ENCODE data around the gene NUP214. TPM values are rescaled to one million over a fixed set of nuclear protein-coding genes. Genes with fewer than 3 reads are reported as not detected.
"Not testable (repeated sequence)": the region's sequence is repeated elsewhere in the genome, so short reads cannot be mapped to it uniquely, and the experiment has no call there.

The NUP214 gene
- total RNA-seq, 4 donors from 2014 or later, result 27.4 to 78.3 (median 47.4) TPM

DNA sequence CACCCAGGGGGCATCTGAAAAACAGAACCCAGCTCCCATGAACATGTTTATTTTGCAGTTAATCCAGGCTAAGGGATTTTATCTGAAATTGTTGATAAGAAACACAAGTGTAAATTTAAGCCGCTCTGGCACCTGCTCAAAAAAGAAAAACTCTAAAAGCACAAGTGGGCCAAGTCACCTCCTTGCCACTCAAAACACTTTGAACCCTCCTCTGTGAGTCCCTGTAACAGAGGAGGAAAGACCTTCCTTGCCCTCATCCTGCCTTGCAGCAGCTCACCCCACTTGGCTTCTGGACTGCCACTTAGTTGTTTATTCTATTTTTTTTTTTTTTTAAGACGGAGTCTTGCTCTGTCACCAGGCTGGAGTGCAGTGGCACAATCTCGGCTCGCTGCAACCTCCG is 111.4 kb downstream of the NUP214 start:
- ATAC-seq (ENCODE audit: low FRiP score) (no peak), DNase-seq (ENCODE audit: low spot score) (no peak)
- no peak for TF ChIP-seq CTCF (IDR thresholded peaks at IDR 0.05)

DNA sequence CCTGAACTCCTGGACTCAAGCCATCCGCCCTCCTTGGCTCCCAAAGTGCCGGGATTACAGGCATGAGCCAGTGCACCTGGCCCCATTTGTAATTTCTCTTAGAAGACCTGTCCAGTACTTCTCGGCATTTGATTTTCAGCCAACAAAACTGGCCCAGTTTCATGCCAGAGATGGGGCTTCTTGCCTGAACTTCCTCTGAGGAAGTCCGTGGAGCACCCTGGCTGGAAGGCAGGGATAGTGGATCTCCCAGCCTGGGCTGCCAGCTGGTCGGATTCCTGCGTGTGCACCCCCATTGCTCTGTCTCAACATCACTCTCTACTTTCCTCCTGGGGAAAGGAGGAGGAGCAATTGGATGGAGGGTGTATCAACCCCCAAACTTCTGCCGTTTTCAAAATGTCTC is 111.9 kb downstream of the NUP214 start:
- no peak for ATAC-seq (ENCODE audit: low FRiP score)
- DNase-seq (ENCODE audit: low spot score), result no peak
- no peak for TF ChIP-seq CTCF (IDR thresholded peaks at IDR 0.05)

DNA sequence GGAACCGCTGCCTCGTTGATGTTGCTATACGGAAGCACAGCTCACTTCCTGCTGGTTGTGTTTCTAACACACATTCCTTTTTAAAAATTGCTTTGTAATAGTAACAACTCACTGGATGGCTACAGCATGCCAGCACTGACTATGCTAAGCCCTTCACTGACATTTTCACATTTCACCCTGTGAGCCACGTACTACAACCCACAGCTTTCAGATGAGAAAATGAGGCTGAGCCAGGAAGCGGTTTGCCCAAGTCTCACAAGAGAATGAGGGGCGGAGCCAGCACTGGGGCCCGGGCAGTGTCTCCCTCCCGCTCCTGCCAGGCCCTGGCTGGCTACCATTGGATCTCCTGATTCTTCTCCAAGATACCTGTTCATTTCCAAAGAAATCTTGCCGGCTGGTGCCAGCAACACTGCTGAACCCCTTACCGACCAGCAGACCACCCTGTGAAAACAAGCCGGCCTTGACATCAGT is 112.6 kb downstream of the NUP214 start:
- peak; percentile 71 for ATAC-seq (ENCODE audit: low FRiP score)
- no peak for DNase-seq (ENCODE audit: low spot score)
- TF ChIP-seq CTCF (IDR thresholded peaks at IDR 0.05), result no peak

DNA sequence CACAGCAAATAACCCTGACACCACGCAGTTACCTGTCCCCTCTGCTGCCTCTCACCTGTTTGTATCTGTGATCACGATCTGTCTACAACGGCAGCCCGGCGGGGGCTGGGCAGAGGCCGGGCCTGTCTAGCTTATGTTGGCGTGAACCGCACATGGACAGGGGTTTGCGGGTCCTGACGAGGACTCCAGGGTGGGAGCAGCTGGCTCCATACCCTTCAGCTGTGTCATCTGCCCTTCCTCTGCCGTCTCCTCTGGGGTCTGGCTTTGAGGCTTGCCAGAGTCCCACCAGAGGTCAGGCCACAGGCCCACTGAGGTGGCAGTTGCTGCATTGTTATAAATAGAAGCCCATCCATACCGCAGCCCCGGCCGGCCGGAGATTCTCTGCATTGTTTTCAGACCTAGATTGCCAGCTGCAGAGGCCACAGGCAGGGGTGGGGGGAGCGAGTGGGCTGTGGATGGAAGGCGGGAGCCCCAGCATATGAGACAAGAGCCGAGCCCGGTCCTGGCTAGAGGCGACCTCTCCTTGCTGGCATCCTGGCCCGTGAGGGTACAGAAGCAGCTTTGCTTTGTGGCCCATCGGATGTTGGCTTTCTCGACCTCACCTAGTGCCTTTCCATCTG is 113.1 kb downstream of the NUP214 start:
- DNase-seq (ENCODE audit: low spot score) (no peak), ATAC-seq (ENCODE audit: low FRiP score) (peak; percentile 10)
- TF ChIP-seq CTCF (IDR thresholded peaks at IDR 0.05), result no peak

GRCh38 chr9:131239161-131239975 is 114.0 kb downstream of the NUP214 start:
- ATAC-seq (ENCODE audit: low FRiP score) (no peak), DNase-seq (ENCODE audit: low spot score) (no peak)
- TF ChIP-seq CTCF (IDR thresholded peaks at IDR 0.05), result no peak

DNA sequence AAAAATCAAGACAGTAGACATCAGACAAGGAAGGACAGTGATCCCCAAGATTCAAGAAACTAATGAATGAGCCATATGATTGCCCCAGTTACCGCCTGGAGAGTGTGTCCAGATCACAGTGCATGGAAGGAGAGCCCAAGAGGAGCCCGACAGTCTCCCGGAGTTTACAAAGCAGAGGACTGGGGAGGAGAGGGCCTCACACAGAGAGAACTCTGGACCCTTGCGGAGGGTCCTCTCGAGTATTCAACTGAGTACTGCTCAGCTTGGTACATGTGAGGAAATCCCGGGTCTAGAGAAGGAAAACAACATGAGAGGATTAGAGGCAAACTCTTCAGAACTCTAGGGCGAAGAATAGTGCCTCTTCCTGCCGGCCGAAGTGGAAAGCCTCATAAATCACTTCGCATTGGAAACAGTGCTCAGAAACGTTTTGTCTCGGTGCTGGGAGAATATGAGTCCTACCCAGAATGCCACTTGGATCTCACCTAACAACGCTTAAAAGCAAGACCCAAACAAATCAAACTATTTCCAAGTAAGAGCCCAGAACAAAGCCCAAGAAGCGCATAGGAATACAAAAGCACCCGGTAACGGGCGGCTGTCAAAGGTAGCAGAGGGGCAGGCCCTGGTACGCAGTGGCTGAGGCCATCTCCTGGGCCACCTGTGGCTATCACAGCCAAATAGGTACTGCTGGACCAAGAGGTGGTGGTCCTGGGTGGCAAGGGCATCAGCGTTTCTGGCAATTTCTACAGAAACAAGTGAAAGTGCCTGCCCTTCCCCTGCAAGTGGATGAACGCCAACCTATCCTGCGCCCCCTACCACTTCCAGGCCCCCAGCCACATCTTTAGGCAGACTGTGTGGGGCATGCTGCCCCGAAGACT is 114.9 kb downstream of the NUP214 start:
- ATAC-seq (ENCODE audit: low FRiP score) (no peak), DNase-seq (ENCODE audit: low spot score) (no peak)
- no peak for TF ChIP-seq CTCF (IDR thresholded peaks at IDR 0.05)

GRCh38 chr9:131244331-131244730 is 118.9 kb downstream of the NUP214 start:
- not testable (repeated sequence) for ATAC-seq (ENCODE audit: low FRiP score); DNase-seq (ENCODE audit: low spot score)
